ENCODE data around the gene KRT40. TPM values are rescaled to one million over a fixed set of nuclear protein-coding genes. Genes with fewer than 3 reads are reported as not detected.

The KRT40 gene
- total and polyA plus RNA-seq, 2 donors (not counting 3 experiments of a cell fraction or from before 2014, with no cell fraction given) = not detected

GRCh38 chr17:40935624-40936023, 48.5 kb downstream of the KRT40 start:
- DNase-seq (ENCODE audit: low read depth, low spot score) = no peak
- dilution Hi-C loops (cut with MboI; ENCODE audit: extremely low pct_ligation_motif_present, low sequenced_read_pairs) = no loop called here

More at GRCh38 chr17:40935624-40936023, 48.5 kb downstream of the KRT40 start:
- Histone ChIP-seq H2AFZ (ENCODE audit: low read depth, low read length) (no peak overlapping the region), H3K4me3 (replicated peaks in 1 of 3; ENCODE audit: insufficient read depth in 1 of 3, low read depth in 1 of 3, low read length in 3 of 3) (no peak overlapping the region), H4K20me1 (replicated peaks; ENCODE audit: control insufficient read depth, extremely low read depth, insufficient read depth, low read length) (no peaks in the 10 kb centered on the region), H3K27me3 (ENCODE audit: control insufficient read depth in 2 of 2, insufficient read depth in 2 of 2, low read length in 2 of 2) (peaks cover 10 to 13% of the 10 kb centered on the region in 2 experiments), H3K4me1 (ENCODE audit: control insufficient read depth, extremely low read depth, insufficient read depth, low read length) (no peaks in the 10 kb centered on the region), H3K27ac (ENCODE audit: insufficient read depth, low read depth, low read length) (no peak overlapping the region), H3K4me2 (ENCODE audit: insufficient read depth, low read length) (no peak overlapping the region), H3K9me3 (replicated peaks; ENCODE audit: control insufficient read depth, insufficient read depth, low read length) (no peaks in the 10 kb centered on the region), H3K36me3 (ENCODE audit: control insufficient read depth in 2 of 2, extremely low read depth in 1 of 2, insufficient read depth in 2 of 2, low read length in 2 of 2) (no peaks in the 10 kb centered on the region), H3K79me2 (ENCODE audit: control insufficient read depth, insufficient read depth, low read length) (no peaks in the 10 kb centered on the region), H3K9me1 (replicated peaks; ENCODE audit: control insufficient read depth, extremely low read depth, insufficient read depth, low read length) (no peaks in the 10 kb centered on the region), H3K9ac (replicated peaks; ENCODE audit: extremely low read depth, insufficient read depth, low read length) (no peak overlapping the region)
- CTCF ChIA-PET = no interaction called here
- intact Hi-C loops (cut with micrococcal nuclease) = no loop called here
- no peak for FAIRE-seq
- TF ChIP-seq POLR2A (IDR thresholded peaks at IDR 0.05; ENCODE audit: low read depth, low read length) (no peak), GATA2 (IDR thresholded peaks at IDR 0.05; ENCODE audit: insufficient read depth, insufficient read length, low read depth, low read length) (no peak), JUN (IDR thresholded peaks at IDR 0.05; ENCODE audit: borderline replicate concordance, insufficient read depth, insufficient read length, low read depth) (no peak), CTCF (IDR thresholded peaks at IDR 0.05; ENCODE audit: extremely low read depth in 1 of 2, insufficient read depth in 1 of 2, low read depth in 1 of 2, low read length in 2 of 2) (no peak), MYC (IDR thresholded peaks at IDR 0.05; ENCODE audit: low read depth, low read length) (no peak), POLR2AphosphoS5 (IDR thresholded peaks at IDR 0.05; ENCODE audit: insufficient read depth, low read depth, low read length) (no peak), FOS (IDR thresholded peaks at IDR 0.05; ENCODE audit: borderline replicate concordance, insufficient read depth, low read length) (no peak), EZH2 (IDR thresholded peaks at IDR 0.05; ENCODE audit: borderline replicate concordance, low read depth, low read length, severe bottlenecking) (no peak)
- TF ChIP-seq, protein P1, sequence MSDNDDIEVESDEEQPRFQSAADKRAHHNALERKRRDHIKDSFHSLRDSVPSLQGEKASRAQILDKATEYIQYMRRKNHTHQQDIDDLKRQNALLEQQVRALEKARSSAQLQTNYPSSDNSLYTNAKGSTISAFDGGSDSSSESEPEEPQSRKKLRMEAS (IDR thresholded peaks at IDR 0.05; ENCODE audit: insufficient read depth, insufficient read length) = no peak
- POLR2A ChIA-PET = no interaction called here
- no TSS peak for BruUV-seq (replicated peaks)
